GM21447 (cell line): Measurements from ENCODE around the gene MAD1L1.

ENCODE experiments used
- ATAC-seq: cut with Tn5 transposase; IDR thresholded peaks from one replicate; pipeline ENCODE4 v1.9.1; 2021; ENCODE audit not compliant: unreplicated experiment

The MAD1L1 gene

DNA sequence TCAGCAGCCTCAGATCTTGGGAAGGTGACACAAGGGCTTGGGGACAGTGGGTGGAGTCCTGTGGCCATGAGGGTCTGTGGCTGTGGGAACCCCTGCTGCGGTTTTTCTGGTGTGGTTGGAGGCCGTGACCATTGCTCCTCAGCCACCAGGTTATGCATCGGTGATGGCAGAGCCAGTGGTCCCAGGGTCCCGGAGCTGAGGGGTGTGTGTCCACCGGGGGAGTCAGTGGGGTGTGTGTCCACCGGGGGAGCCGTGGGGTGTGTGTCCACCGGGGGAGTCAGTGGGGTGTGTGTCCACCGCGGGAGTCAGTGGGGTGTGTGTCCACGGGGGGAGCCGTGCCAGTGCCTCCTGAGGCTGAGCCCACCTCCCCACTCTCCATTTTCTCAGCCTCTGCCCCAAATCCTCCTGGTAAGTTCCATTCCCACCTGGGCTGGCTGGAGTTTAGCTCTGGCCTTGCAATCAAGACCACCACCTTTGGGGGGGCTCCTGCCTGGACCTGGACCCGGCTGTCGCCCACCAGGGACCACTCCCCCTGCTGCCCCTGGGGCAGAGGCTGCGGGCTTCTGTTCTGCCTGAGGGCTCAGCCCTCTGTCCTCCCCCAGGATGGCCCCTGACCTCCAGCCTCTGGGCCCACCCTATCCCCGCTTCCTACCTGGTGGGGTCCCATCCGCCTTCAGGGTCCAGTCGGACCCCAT, 419.2 kb downstream of the MAD1L1 start:
- ATAC-seq = no peak

DNA sequence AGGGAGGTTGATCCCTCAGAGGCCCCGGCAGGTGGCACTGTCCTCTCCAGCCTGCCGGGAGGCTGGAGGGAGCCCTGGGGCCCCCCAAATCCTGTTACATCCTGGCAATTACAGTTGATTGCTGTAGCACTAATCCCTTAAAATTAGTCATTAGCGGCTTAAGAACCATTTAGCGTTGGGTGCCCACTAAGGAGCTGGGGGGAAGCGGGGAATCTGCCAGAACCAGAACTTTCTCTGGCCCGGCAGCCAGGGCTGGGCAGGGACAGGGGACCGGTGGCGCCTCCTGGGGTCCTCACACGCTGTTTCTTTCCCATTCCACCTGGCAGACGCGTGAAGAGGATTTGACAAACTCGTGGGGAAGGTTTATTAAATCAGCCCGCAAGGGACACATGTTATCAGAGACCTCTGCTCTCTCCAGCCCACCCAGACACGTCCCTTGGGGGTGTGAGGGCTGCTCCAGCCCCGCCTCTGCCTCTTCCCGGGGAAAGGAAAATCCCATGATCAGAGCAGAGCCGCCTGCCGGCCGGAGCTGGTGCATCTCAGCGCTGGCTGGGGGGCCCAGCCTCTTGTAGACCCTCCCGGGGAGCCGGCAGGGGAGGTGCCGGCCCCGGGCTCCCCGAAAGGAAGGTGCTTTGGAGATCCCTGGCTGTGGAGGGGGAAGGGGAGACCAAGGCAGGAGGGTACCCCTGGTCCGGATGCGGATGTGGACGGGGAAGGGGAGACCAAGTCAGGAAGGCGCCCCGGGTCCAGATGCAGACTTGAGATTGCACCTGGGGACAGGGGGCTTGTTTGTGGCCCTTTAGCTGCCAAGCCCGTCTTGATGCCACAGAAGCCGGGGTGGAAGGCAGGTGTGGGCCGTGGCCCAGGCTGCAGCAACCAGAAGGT, 420.0 kb downstream of the MAD1L1 start:
- ATAC-seq = no peak

DNA sequence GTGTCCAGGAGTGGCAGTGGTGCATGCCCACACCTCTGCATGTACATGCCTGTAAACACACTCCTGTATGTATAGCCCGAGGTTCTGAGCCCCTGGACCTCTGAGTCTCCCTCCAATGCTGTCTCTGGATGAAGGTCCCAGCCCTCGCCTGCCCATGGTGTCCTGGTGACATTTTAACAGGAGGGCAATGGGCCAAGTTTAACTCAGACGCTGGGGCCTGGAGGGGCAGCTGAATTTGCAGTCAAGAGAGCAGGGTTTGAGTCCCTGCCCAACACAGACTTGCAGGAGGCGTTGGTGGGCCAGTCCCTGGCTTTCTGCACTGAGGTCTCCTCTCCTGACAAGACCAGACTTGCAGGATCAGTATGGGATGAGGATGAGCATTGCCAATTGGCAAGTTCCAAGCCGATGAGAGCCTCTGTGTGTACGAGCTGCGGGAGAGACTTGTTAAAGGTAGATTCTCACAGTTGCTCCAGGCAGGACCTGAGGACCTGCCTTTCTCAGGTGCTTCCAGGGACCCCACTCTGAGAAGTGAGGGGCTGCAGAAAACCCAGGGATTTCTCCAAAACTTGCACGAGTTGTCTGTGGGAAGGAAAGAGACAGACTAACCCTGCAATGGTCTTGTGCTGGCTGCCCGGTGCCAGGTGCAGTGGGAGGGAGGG, 420.8 kb downstream of the MAD1L1 start:
- no peak for ATAC-seq

DNA sequence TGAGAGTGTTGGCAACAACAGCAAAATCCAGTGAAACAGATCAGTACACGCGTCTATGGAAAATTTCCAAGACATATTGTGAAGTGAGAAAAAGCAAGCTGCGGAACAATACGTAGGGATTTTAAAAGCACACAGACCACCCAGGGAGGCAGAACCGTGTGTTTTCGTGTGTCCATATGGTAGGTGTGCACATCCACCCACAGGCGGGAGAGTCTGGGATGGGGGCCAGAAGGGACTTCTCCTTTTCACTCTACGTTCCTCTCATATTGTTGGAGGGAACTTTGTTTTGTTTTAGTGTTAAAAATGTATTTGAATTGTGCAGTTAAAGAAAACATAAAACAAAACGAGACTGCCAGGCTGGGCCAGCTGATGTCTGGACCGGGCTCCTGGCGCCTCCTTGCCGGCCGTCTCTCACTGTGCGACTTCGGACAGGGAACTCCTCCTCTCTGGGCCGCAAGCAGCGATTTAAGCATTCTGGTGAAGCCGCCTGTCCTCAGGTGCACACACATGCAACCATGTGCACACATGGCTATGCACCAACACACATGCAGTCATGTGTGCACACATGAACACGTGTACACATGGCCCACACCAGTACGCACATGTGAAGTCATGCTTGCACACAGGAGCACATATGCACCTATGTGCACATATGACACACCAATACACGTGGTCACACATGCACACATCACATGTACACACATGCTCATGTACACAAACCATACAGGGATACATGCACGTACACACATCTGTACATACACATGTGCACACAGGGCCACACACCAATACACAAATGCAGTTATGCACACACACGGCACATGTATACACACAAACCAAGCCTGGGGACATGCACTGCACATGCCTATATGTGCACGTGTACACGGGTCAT, 421.5 kb downstream of the MAD1L1 start:
- ATAC-seq = no peak

DNA sequence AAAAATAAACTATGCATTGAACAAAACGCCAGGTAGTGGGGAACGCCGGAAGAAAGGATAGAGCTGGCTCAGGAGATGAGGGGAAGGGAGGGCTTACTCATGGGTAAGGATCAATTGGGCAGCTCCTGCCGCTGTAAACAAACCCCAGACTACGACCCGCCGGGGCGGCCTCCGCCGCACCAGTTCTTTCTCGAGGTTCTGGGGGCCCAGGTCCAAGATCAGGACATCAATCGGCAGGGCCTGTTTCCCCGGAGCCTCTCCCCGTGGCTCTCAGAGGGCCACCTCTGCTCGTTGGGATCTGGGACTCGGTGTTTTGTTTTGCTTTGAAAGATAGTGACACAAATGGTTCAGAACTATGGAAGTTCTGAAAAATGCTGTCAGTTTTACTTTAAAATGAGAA, 422.2 kb downstream of the MAD1L1 start:
- no peak for ATAC-seq

DNA sequence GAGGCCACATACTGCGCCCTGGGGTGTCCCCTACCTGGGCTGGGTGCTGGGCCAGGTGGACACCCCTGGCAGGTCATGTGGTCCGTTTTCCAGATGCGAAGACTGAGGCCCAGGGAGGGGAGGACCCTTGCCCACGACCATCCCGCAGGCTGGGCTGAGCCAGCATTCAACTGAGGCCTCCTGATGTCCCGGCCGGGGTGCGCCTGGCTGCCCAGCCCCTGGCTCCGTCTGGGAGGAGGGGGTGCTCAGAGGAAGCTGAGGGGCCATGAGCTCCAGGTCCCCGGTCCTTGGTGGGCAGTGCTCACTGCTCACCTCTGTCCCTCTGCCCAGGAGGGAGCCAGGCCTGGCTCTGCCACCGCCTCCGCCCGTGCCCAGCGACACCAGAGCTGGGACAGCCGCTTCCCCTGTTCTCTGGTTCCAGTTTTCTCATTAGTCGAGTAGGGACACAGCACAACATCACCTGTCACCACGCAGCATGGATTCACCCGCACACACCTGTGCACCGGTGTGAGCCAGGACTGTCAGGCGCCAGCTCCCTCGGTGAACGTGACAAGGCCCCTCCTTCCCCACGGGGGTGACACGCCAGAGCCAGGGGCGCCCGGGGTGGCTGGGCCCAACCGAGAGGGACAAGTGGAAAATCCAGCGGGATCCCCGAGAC, 423.0 kb downstream of the MAD1L1 start:
- ATAC-seq = no peak

DNA sequence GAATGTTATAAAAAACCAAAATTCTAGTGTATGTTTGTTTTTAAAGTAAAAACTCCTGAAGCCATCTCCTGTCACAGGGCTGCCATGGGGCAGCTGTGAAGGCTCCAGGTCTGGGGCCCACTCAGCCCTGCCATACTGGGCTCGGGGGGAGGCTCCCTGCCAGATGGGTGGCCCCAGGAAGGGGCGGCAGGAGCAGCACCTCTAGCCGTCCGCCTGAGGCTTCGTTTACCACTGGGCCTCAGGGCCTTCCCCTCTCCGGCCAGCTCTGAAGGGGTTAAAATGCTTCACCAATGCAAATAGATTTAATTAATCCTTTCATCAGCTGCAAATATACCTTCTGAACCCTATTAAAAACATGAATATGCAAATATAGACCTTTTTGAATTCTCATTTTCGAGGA, 423.7 kb downstream of the MAD1L1 start:
- ATAC-seq = no peak

DNA sequence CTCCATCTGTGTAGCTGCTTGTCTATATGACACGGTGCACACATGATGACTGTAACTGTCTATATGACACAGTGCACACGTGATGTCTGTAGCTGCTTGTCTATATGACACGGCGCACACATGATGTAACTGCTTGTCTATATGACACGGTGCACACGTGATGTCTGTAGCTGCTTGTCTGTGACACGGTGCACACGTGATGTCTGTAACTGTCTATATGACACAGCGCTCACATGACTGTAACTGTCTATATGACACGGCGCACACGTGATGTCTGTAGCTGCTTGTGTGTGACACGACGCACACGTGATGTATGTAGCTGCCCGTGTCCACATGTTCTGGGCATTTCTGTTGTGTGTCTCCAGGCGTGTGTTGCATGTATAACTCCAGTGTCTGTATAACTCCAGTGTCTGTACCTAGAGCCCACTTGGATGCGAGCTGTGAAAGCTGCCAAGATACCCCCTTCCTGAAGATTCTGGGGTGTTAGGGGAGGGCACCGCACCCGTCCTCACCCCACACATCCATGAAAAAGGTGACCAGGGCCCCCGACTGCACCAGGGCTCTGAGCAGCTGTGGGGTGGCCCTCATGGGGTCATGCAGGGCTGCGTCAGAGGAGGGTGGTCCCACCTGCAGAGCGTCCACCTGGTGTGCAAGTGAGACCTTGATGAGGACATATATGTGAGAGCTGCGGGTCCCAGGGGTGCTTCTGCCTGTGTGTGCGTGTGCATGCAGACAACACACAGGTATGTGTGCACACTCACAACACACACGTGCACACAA, 424.7 kb downstream of the MAD1L1 start:
- no peak for ATAC-seq

DNA sequence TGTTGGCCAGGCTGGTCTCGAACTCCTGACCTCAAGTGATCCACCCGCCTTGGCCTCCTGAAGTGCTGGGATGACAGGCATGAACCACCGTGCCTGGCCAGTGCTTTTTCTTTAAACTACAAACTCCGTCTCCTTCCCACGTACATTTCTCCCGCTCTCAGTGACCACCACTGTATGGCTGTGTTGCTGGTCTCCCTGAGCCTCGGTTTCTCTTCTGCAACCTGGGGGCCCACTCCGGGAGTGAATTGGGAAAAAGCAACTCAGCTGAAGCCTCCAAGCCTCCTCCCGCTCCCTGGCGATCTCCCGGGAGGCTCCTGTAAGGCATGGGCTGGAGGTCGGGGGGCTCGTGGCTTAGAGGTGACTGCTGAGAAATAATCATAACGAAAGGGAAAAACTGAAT, 426.4 kb downstream of the MAD1L1 start:
- no peak for ATAC-seq

DNA sequence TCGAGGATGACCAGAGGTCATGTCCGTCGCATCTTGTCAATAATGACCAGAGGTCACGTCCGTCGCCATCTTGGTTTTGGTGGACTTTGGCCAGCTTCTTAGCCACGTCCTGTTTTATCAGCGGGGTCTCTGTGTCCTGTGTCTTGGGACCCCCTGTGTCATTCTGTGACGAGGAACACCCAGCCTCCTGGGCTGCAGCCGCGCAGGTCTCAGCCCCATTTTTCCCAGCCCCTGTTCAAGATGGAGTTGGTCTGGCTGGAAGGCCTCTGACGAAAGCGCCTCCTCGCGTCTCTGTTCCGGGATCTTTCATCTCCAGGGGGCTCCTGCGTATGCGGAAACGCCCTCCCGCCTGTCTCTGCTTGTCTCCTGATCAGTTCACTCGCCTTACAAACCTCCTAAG, 428.4 kb downstream of the MAD1L1 start:
- ATAC-seq = no peak

DNA sequence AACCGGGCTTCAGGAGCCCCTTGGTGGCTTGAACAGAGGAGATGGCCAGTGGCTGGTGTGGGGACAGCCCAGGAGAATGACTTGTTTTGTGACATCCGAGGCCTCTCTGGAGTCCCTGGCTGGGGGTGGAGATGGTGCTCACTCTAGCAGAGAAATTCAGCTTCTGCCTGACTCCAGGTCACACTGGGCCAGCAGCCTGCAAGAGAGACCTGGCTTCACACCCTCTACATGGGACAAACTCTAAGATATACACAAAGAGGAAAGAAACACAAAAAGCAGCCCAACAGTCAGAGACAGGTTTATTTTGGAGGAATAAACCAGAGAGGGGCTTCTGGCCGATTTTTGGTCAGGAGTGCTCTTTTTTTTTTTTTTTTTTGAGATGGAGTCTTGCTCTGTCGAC, 429.8 kb downstream of the MAD1L1 start:
- no peak for ATAC-seq

DNA sequence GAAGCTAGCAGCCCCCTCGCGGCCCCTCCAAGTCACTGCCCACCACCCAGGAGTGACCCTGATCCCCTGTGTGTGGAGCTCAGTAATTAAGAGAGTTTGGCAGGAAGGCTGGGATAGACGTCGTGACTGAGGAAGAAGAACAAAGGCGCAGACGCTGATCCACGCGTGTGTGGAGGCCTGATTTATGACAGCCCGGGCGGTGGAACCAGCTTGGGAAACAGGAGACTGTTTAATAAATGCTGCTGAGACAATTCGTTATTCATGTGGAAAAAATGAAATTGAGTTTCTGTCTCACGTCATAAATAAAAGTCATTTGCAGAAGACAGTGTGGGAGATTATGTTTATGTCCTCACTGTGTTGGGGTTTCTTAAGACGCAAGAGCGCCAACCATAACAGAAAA, 431.8 kb downstream of the MAD1L1 start:
- ATAC-seq = no peak

DNA sequence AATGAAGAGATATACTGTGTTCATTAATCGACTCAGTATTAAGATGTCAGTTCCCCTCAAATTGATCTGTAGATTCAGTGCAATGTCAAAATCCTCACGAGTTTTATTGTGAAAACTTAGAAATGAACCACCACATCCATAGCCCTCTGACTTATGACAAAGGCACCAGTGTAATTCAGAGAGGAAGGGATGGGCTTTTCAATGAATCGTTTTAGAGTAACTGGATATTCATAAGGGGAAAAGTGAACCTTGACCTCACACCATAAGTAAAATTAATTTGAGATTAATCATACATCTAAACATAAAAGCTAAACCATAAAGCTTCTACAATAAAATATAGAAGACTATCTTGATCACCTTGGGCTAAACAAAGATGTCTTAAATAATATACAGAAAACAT, 434.6 kb downstream of the MAD1L1 start:
- no peak for ATAC-seq

DNA sequence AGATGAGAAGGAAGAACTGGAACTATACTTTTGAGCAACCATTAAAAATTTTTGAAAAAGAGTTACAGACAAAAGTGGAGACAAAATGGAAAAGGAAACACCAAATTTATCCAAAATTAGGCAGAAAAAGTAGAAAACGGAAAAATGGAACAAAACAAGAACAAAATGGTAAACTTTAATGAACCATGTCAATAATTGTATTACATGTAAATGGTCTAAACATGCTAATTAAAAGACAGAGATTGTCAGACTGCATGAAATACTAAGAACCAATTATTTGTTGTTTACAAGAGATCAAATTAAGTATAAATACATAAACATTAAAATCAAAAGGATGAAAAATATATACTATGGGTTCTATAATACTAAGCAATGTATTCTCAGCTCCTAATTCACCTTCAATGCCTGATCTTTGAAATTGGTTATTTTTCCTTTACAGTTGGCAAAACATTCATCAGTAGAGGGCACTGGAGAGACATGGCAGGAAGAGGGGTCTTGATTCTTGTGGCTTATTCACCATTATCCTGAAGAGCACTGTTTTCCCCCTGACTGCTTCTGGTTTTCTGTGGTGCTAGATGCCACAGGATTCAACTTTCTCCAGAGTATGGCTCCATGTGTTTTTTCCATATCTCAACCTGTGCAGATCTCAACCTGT, 437.7 kb downstream of the MAD1L1 start:
- ATAC-seq = no peak

DNA sequence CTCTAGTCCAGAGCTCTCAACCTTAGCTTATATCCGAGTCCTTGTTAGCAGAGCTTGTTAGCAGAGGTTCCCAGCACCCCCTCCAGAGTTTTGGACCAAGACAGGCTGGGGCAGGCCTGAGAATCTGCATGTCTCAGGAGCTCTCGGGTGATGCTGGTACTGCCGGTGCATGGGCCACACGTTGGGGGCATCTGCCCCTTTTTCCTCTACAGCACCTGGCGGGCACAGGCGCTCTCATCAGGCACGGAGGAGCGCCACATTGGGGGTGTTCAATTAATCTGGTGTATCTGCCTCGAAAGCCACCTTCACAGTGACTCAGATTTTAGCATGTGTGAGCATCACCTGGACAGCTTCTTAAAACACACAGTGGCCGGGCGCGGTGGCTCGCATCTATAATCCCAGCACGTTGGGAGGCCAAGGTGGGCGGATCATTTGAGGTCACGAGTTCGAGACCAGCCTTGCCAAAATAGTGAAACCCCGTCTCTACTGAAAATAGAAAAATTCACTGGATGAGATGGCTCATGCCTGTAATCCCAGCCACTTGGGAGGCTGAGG, 445.0 kb downstream of the MAD1L1 start:
- no peak for ATAC-seq

DNA sequence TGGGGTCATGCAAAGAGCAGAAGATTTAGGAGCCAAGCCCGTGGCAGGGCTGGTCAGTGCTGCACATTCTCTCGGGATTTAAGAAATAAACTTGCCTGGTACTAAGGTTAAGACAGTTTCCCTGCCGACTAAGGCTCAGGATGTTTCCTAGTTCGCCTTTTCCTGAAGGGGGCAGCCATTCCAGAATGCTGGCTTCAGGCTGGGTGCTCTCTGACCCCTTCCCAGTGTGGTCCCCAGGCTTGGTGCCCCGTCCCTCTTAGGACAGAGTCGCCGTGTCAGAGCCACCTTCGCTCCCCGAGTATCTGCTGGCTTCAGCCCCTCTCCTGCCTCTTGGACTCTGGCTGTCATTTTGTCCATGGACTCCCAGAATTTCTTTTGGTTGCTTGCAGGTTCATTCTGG, 445.5 kb downstream of the MAD1L1 start:
- no peak for ATAC-seq

DNA sequence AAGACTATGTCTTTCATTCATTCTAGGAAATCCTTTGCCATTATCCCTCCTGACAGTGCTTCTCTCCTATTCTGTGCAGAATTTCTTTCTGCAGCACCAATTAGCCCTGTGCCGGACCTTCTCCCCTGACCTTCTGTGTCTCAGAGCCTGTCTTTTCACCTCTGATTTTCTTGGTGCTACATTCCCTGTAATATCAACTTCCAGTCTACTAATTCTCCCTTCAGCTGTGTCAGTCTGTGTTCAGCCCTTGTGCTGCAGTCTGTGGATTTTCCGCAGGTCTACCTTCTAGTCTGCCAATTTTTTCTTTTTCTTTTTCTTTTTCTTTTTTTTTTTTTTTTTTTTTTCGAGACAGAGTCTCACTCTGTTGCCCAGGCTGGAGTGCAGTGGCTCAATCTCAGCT, 446.9 kb downstream of the MAD1L1 start:
- ATAC-seq = no peak

DNA sequence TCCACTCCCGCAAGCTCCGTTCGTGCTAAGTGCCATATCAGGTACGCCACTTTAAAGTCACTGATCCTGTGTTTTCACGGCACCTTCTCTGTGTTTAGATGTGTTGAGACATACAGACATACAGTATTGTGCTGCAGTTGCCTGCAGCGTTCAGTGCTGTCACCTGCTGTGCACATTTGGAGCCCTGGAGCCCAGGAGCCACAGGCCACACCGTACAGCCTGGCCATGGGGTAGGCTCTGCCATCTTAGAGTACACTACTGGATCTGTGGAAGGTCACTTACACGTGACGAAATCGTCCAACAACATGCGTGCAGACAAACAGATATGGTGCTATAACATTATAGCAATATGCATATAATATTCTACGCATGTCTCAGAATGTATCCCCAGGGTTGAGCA, 451.4 kb downstream of the MAD1L1 start:
- no peak for ATAC-seq

DNA sequence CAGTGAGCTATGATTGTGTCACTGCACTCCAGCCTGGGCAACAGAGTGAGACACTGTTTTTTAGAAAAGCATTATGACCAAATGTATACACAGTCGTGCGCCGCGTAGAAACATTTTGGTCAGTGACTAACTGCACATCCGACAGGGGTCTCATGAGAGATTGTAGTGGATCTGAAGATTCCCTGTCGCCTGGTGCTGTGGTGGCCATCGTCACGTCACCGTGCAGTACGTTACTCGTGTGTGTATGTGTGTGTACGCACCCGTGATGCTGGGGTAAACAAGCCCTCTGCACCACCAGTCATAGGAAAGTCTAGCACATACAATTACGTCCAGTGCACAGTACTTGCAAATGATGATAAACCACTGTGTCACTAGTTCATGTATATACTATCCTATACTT, 453.3 kb downstream of the MAD1L1 start:
- ATAC-seq = no peak
